CD8-positive, alpha-beta memory T cell (primary cell): ENCODE measurements around the gene SNX18. TPM values are rescaled to one million over a fixed set of nuclear protein-coding genes. Genes with fewer than 3 reads are reported as not detected.

Experiments
- CTCF ChIA-PET: fragments of 350-600 bp; sonication (Branson Sonifier 250); formaldehyde crosslinking; loops from one replicate; lab custom pipeline; 2021; ENCODE audit warnings: antibody characterized with exemption; lab: Charles Lee
- POLR2A ChIA-PET: fragments of 350-600 bp; sonication (Branson Sonifier 250); formaldehyde crosslinking; loops from one replicate; lab custom pipeline; 2021; ENCODE audit warnings: antibody characterized with exemption; lab: Charles Lee
- DNase-seq, 5 donors: peaks; one replicate each; pipeline versions ENCODE4 v3.0.0 to v3.0.0-alpha.2; 2020 to 2022; ENCODE audit warnings: mixed read lengths in 1 of 5
- H3K27ac ChIP-seq: one replicate; pipeline ENCODE4 v1.7.0; 2013; ENCODE audit warnings: low read depth, mild to moderate bottlenecking, low read length, moderate library complexity
- H3K27me3 ChIP-seq: 2 replicates; pipeline ENCODE4 v1.7.0; 2013; ENCODE audit warnings: low read length, mild to moderate bottlenecking; ENCODE audit not compliant: insufficient read depth, poor library complexity, severe bottlenecking
- H3K36me3 ChIP-seq: 2 replicates; pipeline ENCODE4 v1.7.0; 2013; ENCODE audit warnings: mild to moderate bottlenecking, low read length, moderate library complexity; ENCODE audit not compliant: insufficient read depth
- H3K4me1 ChIP-seq: 2 replicates; pipeline ENCODE4 v1.7.0; 2013; ENCODE audit warnings: mild to moderate bottlenecking, low read length, moderate library complexity; ENCODE audit not compliant: insufficient read depth
- H3K4me3 ChIP-seq: 2 replicates; pipeline ENCODE4 v1.7.0; 2013; ENCODE audit warnings: mild to moderate bottlenecking, low read length
- H3K9me3 ChIP-seq: 2 replicates; pipeline ENCODE4 v1.7.0; 2013; ENCODE audit warnings: mild to moderate bottlenecking, low read length
- H3K27ac Mint-ChIP-seq, 8 donors: one replicate each; pipeline ENCODE4 v1.8.0; 2020 to 2021; ENCODE audit warnings: mixed read lengths in 8 of 8, mild to moderate bottlenecking in 6 of 8, inconsistent platforms in 3 of 8, moderate library complexity in 3 of 8
- H3K27me3 Mint-ChIP-seq, 2 donors: one replicate each; pipeline ENCODE4 v1.8.0; 2020 to 2021; ENCODE audit warnings: mixed read lengths in 2 of 2, mild to moderate bottlenecking in 1 of 2, moderate library complexity in 1 of 2
- H3K36me3 Mint-ChIP-seq, 3 donors: one replicate each; pipeline ENCODE4 v1.8.0; 2020 to 2021; ENCODE audit warnings: mixed read lengths in 3 of 3, inconsistent platforms in 1 of 3, mild to moderate bottlenecking in 1 of 3
- H3K4me1 Mint-ChIP-seq, 3 donors: one replicate each; pipeline ENCODE4 v1.8.0; 2020 to 2021; ENCODE audit warnings: mixed read lengths in 3 of 3, inconsistent platforms in 1 of 3, mild to moderate bottlenecking in 1 of 3
- H3K4me3 Mint-ChIP-seq, 7 donors: one replicate each; pipeline ENCODE4 v1.8.0; 2020 to 2021; ENCODE audit warnings: mixed read lengths in 7 of 7, mild to moderate bottlenecking in 6 of 7, moderate library complexity in 4 of 7, inconsistent platforms in 2 of 7
- H3K9me3 Mint-ChIP-seq, 5 donors: one replicate each; pipeline ENCODE4 v1.8.0; 2020 to 2022; ENCODE audit warnings: mixed read lengths in 5 of 5, mild to moderate bottlenecking in 3 of 5, moderate library complexity in 2 of 5, inconsistent platforms in 1 of 5
- polyA plus RNA-seq: library from polyadenylated mRNA; unstranded; fragments of 300-500 nt; fragmentation: Illumina TruSeq; gene quantifications from one replicate; pipeline ENCODE4 v1.2.3, GENCODE V29; 2021
- total RNA-seq, 2 experiments: library from RNA; stranded (reverse); gene quantifications; one replicate each; pipeline ENCODE4 v1.2.3, GENCODE V29; 2021

Gene SNX18
- total and polyA plus RNA-seq, 3 experiments from 2014 or later, result 3.8 to 23.9 (median 21.5) TPM

GRCh38 chr5:54526604-54527288 is 9.2 kb downstream of the SNX18 start:
- H3K9me3 Mint-ChIP-seq, result no peaks in the 10 kb centered on the region
- DNase-seq, result no peak
- no peaks in the 10 kb centered on the region for H3K27me3 ChIP-seq
- peaks cover 9 to 63% (median 10%) of the 10 kb centered on the region in 3 donors for H3K4me1 Mint-ChIP-seq
- peaks cover 0 to 21% (median 14%) of the 10 kb centered on the region in 3 donors for H3K36me3 Mint-ChIP-seq
- POLR2A ChIA-PET, result no interaction called here
- H3K9me3 ChIP-seq, result no peaks in the 10 kb centered on the region
- H3K36me3 ChIP-seq, result no peaks in the 10 kb centered on the region
- H3K4me3 ChIP-seq, result no peak overlapping the region
- CTCF ChIA-PET, result interaction anchor here (2.9 kb wide), 1 partner anchor 9 kb away, joined by 18 read pairs; the partner anchor contains the start of gene SNX18
- H3K27me3 Mint-ChIP-seq, result no peaks in the 10 kb centered on the region
- H3K4me1 ChIP-seq, result peaks cover 61% of the 10 kb centered on the region
- no peak overlapping the region for H3K27ac Mint-ChIP-seq
- no peak overlapping the region for H3K4me3 Mint-ChIP-seq
- H3K27ac ChIP-seq, result no peak overlapping the region

- DNase-seq, result no peak
- Histone ChIP-seq H3K27me3 (no peaks in the 10 kb centered on the region), H3K4me1 (peaks cover 47% of the 10 kb centered on the region), H3K9me3 (no peaks in the 10 kb centered on the region), H3K27ac (no peak overlapping the region), H3K36me3 (no peaks in the 10 kb centered on the region), H3K4me3 (no peak overlapping the region)
- peaks cover 0 to 15% (median 14%) of the 10 kb centered on the region in 3 donors for H3K36me3 Mint-ChIP-seq
- H3K4me1 Mint-ChIP-seq, result peaks cover 27 to 57% (median 30%) of the 10 kb centered on the region in 3 donors
- H3K27ac Mint-ChIP-seq, result no peak overlapping the region
- no peaks in the 10 kb centered on the region for H3K27me3 Mint-ChIP-seq
- CTCF ChIA-PET, result interaction anchor here (1.5 to 2.9 kb wide), 3 partner anchors 9 to 316 kb away, joined by 3 to 18 read pairs (median 4); partner anchors contain the start of gene SNX18
- H3K9me3 Mint-ChIP-seq, result no peaks in the 10 kb centered on the region
- POLR2A ChIA-PET, result no interaction called here
- H3K4me3 Mint-ChIP-seq, result no peak overlapping the region
These were observed 11.2 kb downstream of the SNX18 start for GRCh38 chr5:54528633-54529209.

GRCh38 chr5:54529565-54529964 is 12.0 kb downstream of the SNX18 start:
- H3K36me3 ChIP-seq, result no peaks in the 10 kb centered on the region
- no peak overlapping the region for H3K27ac ChIP-seq
- H3K36me3 Mint-ChIP-seq, result peaks cover 0 to 11% (median 11%) of the 10 kb centered on the region in 3 donors
- CTCF ChIA-PET, result no interaction called here
- H3K4me3 Mint-ChIP-seq, result peak overlapping the region in 2 of 7 donors; percentile 32 to 81
- H3K9me3 ChIP-seq, result no peaks in the 10 kb centered on the region
- POLR2A ChIA-PET, result no interaction called here
- no peaks in the 10 kb centered on the region for H3K27me3 ChIP-seq
- DNase-seq, result no peak
- no peaks in the 10 kb centered on the region for H3K27me3 Mint-ChIP-seq
- peaks cover 44% of the 10 kb centered on the region for H3K4me1 ChIP-seq
- peaks cover 36 to 56% (median 38%) of the 10 kb centered on the region in 3 donors for H3K4me1 Mint-ChIP-seq
- H3K27ac Mint-ChIP-seq, result peak overlapping the region in 1 of 8 donors; percentile 29
- no peak overlapping the region for H3K4me3 ChIP-seq
- H3K9me3 Mint-ChIP-seq, result no peaks in the 10 kb centered on the region

GRCh38 chr5:54531546-54531945 is 14.0 kb downstream of the SNX18 start:
- ChIA-PET POLR2A (no interaction called here), CTCF (no interaction called here)
- Mint-ChIP-seq H3K4me1 (peaks cover 46 to 52% (median 52%) of the 10 kb centered on the region in 3 donors), H3K9me3 (no peaks in the 10 kb centered on the region), H3K27me3 (no peaks in the 10 kb centered on the region), H3K36me3 (peaks cover 3 to 13% (median 7%) of the 10 kb centered on the region in 3 donors), H3K27ac (peak overlapping the region in 1 of 8 donors; percentile 20), H3K4me3 (peak overlapping the region in 4 of 7 donors; percentile 26 to 58 (median 36))
- Histone ChIP-seq H3K27me3 (no peaks in the 10 kb centered on the region), H3K9me3 (no peaks in the 10 kb centered on the region), H3K36me3 (no peaks in the 10 kb centered on the region), H3K4me1 (peaks cover 36% of the 10 kb centered on the region), H3K4me3 (no peak overlapping the region), H3K27ac (no peak overlapping the region)
- DNase-seq, result no peak

- Mint-ChIP-seq H3K36me3 (peaks cover 3 to 20% (median 9%) of the 10 kb centered on the region in 3 donors), H3K27ac (peak overlapping the region in 3 of 8 donors; percentile 35 to 93 (median 45)), H3K4me3 (peak overlapping the region in 2 of 7 donors; percentile 12 to 56), H3K4me1 (peaks cover 63 to 73% (median 73%) of the 10 kb centered on the region in 3 donors), H3K9me3 (no peaks in the 10 kb centered on the region), H3K27me3 (no peaks in the 10 kb centered on the region)
- Histone ChIP-seq H3K4me1 (peaks cover 26% of the 10 kb centered on the region), H3K27me3 (no peaks in the 10 kb centered on the region), H3K36me3 (no peaks in the 10 kb centered on the region), H3K4me3 (no peak overlapping the region), H3K9me3 (no peaks in the 10 kb centered on the region), H3K27ac (no peak overlapping the region)
- CTCF ChIA-PET, result interaction anchor here (1.1 kb wide), 1 partner anchor 16 kb away, joined by 4 read pairs; the partner anchor contains the start of gene SNX18
- DNase-seq, result no peak
- POLR2A ChIA-PET, result no interaction called here
These were observed 16.1 kb downstream of the SNX18 start for GRCh38 chr5:54533541-54534190.

GRCh38 chr5:54534191-54535004 is 16.8 kb downstream of the SNX18 start:
- peaks cover 20% of the 10 kb centered on the region for H3K4me1 ChIP-seq
- Mint-ChIP-seq H3K27ac (peak overlapping the region in 3 of 8 donors; percentile 35 to 84 (median 52)), H3K9me3 (no peaks in the 10 kb centered on the region), H3K4me3 (no peak overlapping the region), H3K27me3 (no peaks in the 10 kb centered on the region), H3K36me3 (peaks cover 3 to 23% (median 9%) of the 10 kb centered on the region in 3 donors), H3K4me1 (peaks cover 66 to 80% (median 77%) of the 10 kb centered on the region in 3 donors)
- POLR2A ChIA-PET, result no interaction called here
- no peaks in the 10 kb centered on the region for H3K36me3 ChIP-seq
- H3K27me3 ChIP-seq, result no peaks in the 10 kb centered on the region
- CTCF ChIA-PET, result interaction anchor here (1.1 kb wide), 1 partner anchor 17 kb away, joined by 4 read pairs; the partner anchor contains the start of gene SNX18
- DNase-seq, result no peak
- H3K9me3 ChIP-seq, result no peaks in the 10 kb centered on the region
- no peak overlapping the region for H3K27ac ChIP-seq
- no peak overlapping the region for H3K4me3 ChIP-seq

GRCh38 chr5:54535149-54535844 is 17.7 kb downstream of the SNX18 start:
- Mint-ChIP-seq H3K9me3 (no peaks in the 10 kb centered on the region), H3K4me1 (peaks cover 66 to 88% (median 84%) of the 10 kb centered on the region in 3 donors), H3K36me3 (peaks cover 3 to 24% (median 11%) of the 10 kb centered on the region in 3 donors), H3K4me3 (no peak overlapping the region), H3K27ac (no peak overlapping the region), H3K27me3 (peaks cover 0 to 1% of the 10 kb centered on the region in 2 donors)
- no peak for DNase-seq
- POLR2A ChIA-PET, result no interaction called here
- CTCF ChIA-PET, result no interaction called here
- Histone ChIP-seq H3K27ac (no peak overlapping the region), H3K4me1 (peaks cover 11% of the 10 kb centered on the region), H3K27me3 (no peaks in the 10 kb centered on the region), H3K36me3 (no peaks in the 10 kb centered on the region), H3K4me3 (no peak overlapping the region), H3K9me3 (no peaks in the 10 kb centered on the region)
